Neutrophil (primary cell): ENCODE measurements around the gene DMRTA1.
"Not testable (repeated sequence)": the region's sequence is repeated elsewhere in the genome, so short reads cannot be mapped to it uniquely, and the experiment has no call there.

Source experiments
- H3K27ac ChIP-seq: fragments of 200-600 bp; sonication (generic); 2 replicates; pipeline ENCODE4 v1.5.1; 2016; ENCODE audit warnings: mild to moderate bottlenecking, moderate library complexity
- H3K27me3 ChIP-seq: fragments of 200-600 bp; sonication (generic); 2 replicates; pipeline ENCODE4 v1.6.0; 2016; ENCODE audit warnings: mild to moderate bottlenecking
- H3K36me3 ChIP-seq: fragments of 200-600 bp; sonication (generic); 2 replicates; pipeline ENCODE4 v1.5.1; 2017
- H3K4me1 ChIP-seq, 2 experiments: fragments of 200-600 bp in 1 of 2; sonication (generic) in 1 of 2; 1 replicate in 1 of 2; 2 replicates in 1 of 2; pipeline versions ENCODE4 v1.5.1 to v1.6.1; 2013 to 2016; ENCODE audit warnings: low read depth in 1 of 2, low read length in 1 of 2, mild to moderate bottlenecking in 1 of 2, moderate library complexity in 1 of 2; ENCODE audit not compliant: control insufficient read depth in 1 of 2, insufficient read depth in 1 of 2
- H3K4me3 ChIP-seq, 2 experiments: fragments of 200-600 bp in 1 of 2; sonication (generic) in 1 of 2; 1 replicate in 1 of 2; 2 replicates in 1 of 2; pipeline ENCODE4 v1.5.1; 2013 to 2016; ENCODE audit warnings: low read depth in 1 of 2, low read length in 1 of 2, mild to moderate bottlenecking in 1 of 2, moderate library complexity in 1 of 2
- H3K9me3 ChIP-seq: fragments of 200-600 bp; sonication (generic); 2 replicates; pipeline ENCODE4 v1.5.1; 2016
- TF ChIP-seq, protein P1 (sequence below): fragments of 200-600 bp; sonication (generic); IDR thresholded peaks from 2 replicates; pipeline ENCODE4 v1.5.1; 2016; ENCODE audit warnings: antibody characterized with exemption

Gene DMRTA1

DNA sequence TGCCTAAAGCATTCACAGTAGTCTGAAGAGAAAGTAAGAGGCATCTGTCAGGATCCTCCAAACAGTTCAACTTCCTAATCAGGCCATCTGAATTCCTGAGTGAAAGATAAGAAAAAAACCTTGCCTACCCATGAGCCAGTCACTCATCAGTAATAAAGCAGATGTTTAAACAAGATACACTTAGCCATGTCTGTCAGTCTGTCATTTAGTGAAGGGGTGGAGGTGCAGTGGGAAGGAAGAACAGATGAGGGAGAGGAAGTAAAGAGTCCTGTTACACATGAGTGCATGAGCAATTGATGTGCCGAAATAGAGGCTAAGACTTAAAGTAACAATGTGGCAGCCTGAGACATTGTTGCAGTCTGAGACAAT lies 29.9 kb upstream of the DMRTA1 start:
- H3K36me3 ChIP-seq, result no peaks in the 10 kb centered on the region
- H3K4me1 ChIP-seq, result no peaks in the 10 kb centered on the region
- no peaks in the 10 kb centered on the region for H3K27me3 ChIP-seq
- H3K9me3 ChIP-seq, result no peaks in the 10 kb centered on the region
- no peak overlapping the region for H3K4me3 ChIP-seq
- H3K27ac ChIP-seq, result no peak overlapping the region
- TF ChIP-seq, protein P1, sequence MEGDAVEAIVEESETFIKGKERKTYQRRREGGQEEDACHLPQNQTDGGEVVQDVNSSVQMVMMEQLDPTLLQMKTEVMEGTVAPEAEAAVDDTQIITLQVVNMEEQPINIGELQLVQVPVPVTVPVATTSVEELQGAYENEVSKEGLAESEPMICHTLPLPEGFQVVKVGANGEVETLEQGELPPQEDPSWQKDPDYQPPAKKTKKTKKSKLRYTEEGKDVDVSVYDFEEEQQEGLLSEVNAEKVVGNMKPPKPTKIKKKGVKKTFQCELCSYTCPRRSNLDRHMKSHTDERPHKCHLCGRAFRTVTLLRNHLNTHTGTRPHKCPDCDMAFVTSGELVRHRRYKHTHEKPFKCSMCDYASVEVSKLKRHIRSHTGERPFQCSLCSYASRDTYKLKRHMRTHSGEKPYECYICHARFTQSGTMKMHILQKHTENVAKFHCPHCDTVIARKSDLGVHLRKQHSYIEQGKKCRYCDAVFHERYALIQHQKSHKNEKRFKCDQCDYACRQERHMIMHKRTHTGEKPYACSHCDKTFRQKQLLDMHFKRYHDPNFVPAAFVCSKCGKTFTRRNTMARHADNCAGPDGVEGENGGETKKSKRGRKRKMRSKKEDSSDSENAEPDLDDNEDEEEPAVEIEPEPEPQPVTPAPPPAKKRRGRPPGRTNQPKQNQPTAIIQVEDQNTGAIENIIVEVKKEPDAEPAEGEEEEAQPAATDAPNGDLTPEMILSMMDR, result no peak

DNA sequence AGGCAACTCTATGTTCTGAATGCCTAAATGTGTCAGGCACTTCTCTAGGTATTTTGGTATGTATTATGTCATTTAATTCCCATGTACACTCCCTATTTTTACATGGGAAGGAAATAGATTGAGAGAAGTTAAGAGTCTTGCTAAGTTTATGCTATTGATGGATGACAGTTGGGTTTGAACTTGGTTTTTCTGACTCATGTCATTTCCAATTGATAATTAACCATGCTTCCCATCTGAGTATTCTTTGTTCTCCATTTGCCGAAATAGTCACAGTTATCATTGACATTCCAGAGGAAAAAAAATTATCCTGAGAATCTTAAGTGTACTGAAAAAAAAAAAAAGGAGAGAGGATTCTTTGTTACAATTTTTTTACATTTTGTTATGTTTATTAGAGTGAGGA lies 23.1 kb upstream of the DMRTA1 start:
- Histone ChIP-seq H3K36me3 (no peaks in the 10 kb centered on the region), H3K9me3 (no peaks in the 10 kb centered on the region), H3K27ac (no peak overlapping the region), H3K4me3 (no peak overlapping the region), H3K4me1 (no peaks in the 10 kb centered on the region), H3K27me3 (no peaks in the 10 kb centered on the region)
- TF ChIP-seq, protein P1, result no peak

- Histone ChIP-seq H3K4me3 (no peak overlapping the region), H3K27ac (no peak overlapping the region), H3K9me3 (no peaks in the 10 kb centered on the region), H3K4me1 (no peaks in the 10 kb centered on the region), H3K36me3 (no peaks in the 10 kb centered on the region), H3K27me3 (no peaks in the 10 kb centered on the region)
- TF ChIP-seq, protein P1, result no peak
These were observed 22.0 kb upstream of the DMRTA1 start for GRCh38 chr9:22424616-22425015.

DNA sequence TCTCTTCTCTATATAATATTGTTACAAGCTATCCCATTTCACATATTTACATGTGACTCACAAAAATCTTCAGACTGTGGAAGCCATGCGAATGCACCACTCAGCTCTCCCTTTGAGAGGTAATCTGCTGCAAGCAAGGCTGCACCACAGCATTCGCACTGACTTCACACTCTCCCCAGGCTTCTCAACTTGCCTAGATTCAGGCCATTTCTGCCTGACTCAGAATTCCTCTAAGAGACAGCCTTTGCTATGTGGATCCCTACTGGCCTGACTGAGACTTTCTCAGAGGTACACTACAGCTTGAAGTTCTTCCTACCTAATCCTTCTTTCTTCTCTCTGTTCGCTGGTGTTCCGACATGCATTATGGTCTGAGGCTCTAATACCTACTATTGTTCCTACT lies 21.1 kb upstream of the DMRTA1 start:
- Histone ChIP-seq H3K27ac (no peak overlapping the region), H3K9me3 (no peaks in the 10 kb centered on the region), H3K4me1 (no peaks in the 10 kb centered on the region), H3K36me3 (no peaks in the 10 kb centered on the region), H3K27me3 (no peaks in the 10 kb centered on the region), H3K4me3 (no peak overlapping the region)
- TF ChIP-seq, protein P1, result no peak

DNA sequence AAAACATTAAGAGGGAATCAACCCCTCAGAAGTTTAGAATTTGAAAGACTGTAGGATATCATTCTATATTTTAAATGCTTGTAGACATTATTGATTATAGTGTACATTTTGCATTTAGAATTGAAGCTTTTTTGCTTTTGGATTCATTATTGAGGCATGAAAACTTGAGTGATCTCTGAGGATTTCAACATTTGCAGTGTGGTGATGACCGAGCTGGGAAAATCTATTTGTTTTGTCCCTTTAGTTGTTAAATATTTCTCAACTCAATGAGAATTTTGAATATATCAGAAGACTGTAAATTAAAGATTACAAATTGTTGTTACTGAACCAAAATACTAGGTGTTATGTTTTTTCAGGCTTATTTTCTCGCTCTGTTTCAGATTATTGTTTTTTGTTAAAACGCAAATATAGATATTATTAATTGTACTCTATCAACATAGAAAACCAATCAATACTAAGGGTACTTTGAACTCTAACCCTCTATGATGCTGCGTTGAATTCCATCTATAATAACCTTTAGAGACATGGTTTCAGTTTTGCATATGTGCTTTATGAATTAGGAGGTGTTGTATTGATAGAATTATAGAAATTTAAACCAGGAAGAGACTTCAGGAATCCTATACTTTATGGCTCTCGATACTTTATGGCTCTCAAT lies 19.3 kb upstream of the DMRTA1 start:
- H3K27me3 ChIP-seq, result no peaks in the 10 kb centered on the region
- H3K4me3 ChIP-seq, result no peak overlapping the region
- TF ChIP-seq, protein P1, result no peak
- no peaks in the 10 kb centered on the region for H3K36me3 ChIP-seq
- no peak overlapping the region for H3K27ac ChIP-seq
- H3K9me3 ChIP-seq, result no peaks in the 10 kb centered on the region
- no peaks in the 10 kb centered on the region for H3K4me1 ChIP-seq

- TF ChIP-seq, protein P1, result no peak
- H3K9me3 ChIP-seq, result no peaks in the 10 kb centered on the region
- H3K4me1 ChIP-seq, result no peaks in the 10 kb centered on the region
These were observed 12.9 kb upstream of the DMRTA1 start for GRCh38 chr9:22433691-22434090.

DNA sequence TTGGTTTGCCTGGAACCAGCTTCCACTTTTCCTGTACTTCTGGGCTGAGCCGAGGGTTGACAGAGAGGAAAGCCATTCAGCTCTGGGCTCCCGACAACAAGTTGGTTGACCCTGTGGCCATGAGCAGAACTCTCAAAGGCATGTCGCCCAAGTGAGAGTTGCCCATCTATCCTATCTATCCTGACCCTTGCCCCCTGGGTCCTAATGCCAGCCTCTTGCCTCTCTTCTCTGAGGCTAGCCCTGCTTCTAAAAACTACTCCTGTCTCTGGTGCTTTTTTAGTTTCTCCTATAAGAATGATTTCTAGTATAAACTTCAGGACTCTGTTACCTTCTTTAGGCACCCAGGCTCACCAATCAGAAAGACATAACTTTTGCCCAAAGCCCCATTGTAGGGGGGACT lies 11.4 kb upstream of the DMRTA1 start:
- H3K4me1 ChIP-seq, H3K36me3 ChIP-seq, H3K27ac ChIP-seq, H3K27me3 ChIP-seq, H3K9me3 ChIP-seq, H3K4me3 ChIP-seq: not testable (repeated sequence)

More at GRCh38 chr9:22433691-22434090, 12.9 kb upstream of the DMRTA1 start:
- H3K36me3 ChIP-seq, result no peaks in the 10 kb centered on the region
- no peak overlapping the region for H3K27ac ChIP-seq
- no peak overlapping the region for H3K4me3 ChIP-seq
- no peaks in the 10 kb centered on the region for H3K27me3 ChIP-seq

DNA sequence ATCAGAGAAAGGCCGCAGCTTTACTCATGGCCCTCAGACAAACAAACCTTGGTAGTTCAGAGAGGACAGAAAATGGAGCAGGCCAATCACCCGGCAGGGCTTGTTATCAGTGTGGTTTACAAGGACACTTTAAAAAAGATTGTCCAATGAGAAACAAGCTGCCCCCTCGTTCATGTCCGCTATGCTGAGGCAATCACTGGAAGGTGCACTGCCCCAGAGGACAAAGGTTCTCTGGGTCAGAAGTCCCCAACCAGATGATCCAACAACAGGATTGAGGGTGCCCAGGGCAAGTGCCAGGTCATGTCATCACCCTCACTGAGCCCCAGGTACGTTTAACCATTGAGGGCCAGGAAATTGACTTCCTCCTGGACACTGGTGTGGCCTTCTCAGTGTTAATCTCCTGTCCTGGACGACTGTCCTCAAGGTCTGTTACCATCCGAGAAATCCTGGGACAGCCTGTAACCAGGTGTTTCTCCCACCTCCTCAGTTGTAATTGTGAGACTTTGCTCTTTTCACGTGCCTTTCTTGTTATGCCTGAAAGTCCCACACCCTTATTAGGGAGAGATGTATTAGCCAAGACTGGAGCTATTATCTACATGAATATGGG lies 9.1 kb upstream of the DMRTA1 start:
- not testable (repeated sequence) for H3K36me3 ChIP-seq, H3K9me3 ChIP-seq, H3K4me3 ChIP-seq, H3K4me1 ChIP-seq, H3K27me3 ChIP-seq, H3K27ac ChIP-seq
